T-helper 9 cell (primary cell): ENCODE results near the gene GBP1.
"Not testable (repeated sequence)": the region's sequence is repeated elsewhere in the genome, so short reads cannot be mapped to it uniquely, and the experiment has no call there.

Experiments used
- DNase-seq: peaks from one replicate; pipeline ENCODE4 v3.0.0-alpha.2; 2020
- total RNA-seq, 2 donors: gene quantifications; one replicate each; lab custom pipeline; 2026; lab: John Stamatoyannopoulos, UW

The GBP1 gene, protein sequence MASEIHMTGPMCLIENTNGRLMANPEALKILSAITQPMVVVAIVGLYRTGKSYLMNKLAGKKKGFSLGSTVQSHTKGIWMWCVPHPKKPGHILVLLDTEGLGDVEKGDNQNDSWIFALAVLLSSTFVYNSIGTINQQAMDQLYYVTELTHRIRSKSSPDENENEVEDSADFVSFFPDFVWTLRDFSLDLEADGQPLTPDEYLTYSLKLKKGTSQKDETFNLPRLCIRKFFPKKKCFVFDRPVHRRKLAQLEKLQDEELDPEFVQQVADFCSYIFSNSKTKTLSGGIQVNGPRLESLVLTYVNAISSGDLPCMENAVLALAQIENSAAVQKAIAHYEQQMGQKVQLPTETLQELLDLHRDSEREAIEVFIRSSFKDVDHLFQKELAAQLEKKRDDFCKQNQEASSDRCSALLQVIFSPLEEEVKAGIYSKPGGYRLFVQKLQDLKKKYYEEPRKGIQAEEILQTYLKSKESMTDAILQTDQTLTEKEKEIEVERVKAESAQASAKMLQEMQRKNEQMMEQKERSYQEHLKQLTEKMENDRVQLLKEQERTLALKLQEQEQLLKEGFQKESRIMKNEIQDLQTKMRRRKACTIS
- total RNA-seq: 57.7 to 81.3 reads per million in 2 donors

DNA sequence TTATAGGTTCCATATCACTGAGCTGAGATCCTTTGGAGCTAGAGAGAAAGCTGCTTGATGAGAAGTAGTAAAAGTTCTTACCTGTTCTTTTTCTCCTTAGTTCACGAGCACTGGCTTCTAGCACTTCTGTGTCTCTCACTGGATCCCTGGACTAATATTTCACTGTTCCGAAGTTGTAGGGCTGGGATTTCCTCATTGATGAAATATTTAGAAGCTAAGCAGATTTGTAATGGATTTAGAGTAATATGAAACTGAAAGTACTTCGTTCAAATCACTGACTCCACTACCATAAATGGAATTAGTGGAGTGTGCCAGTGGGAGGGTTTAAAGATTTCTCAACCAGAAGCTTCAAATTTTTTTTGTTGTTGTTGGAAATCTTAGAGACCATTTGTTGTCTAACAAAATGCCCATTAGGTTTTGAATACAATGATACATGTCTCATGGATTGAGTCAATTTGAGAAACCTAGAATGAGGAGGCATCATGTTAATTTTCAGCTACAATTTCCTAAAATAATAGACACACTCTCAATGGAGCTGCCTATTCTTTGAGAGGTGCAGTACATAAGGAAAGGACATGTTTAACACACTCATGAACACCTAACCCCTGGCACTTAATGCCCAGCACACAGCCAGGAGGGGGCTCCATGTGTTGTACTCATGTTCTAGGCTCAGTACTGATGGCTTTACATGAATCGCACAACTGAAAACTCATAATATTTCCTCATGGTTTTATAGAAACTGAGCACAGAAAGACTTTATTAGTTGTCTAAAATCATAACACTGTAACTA lies at the start of gene GBP1:
Gene GBP1 (minus strand): TSS at position 130 of the 790 bp plus-strand sequence. CDS start 1,974 bp downstream, outside the sequence.
- DNase-seq: no peak

DNA sequence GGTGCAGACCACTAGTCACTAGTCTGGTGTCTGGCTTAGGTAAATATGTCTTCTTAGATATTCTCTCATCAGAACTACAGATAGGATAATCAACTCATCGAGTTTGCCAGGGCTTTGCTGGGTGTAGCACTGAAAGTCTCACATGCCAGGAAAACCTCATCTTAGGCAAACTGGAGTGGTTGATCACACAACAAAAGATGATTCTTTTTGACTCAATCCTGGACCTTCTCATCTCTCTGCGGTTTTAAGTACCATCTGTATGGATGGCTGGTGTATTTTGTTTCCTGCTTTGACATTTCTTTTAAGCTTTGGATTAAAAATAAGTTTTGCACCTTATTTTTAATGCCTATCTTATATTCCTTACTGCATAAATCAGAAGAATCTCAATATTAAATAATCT lies 49.7 kb upstream of the GBP1 start:
- DNase-seq: no peak

DNA sequence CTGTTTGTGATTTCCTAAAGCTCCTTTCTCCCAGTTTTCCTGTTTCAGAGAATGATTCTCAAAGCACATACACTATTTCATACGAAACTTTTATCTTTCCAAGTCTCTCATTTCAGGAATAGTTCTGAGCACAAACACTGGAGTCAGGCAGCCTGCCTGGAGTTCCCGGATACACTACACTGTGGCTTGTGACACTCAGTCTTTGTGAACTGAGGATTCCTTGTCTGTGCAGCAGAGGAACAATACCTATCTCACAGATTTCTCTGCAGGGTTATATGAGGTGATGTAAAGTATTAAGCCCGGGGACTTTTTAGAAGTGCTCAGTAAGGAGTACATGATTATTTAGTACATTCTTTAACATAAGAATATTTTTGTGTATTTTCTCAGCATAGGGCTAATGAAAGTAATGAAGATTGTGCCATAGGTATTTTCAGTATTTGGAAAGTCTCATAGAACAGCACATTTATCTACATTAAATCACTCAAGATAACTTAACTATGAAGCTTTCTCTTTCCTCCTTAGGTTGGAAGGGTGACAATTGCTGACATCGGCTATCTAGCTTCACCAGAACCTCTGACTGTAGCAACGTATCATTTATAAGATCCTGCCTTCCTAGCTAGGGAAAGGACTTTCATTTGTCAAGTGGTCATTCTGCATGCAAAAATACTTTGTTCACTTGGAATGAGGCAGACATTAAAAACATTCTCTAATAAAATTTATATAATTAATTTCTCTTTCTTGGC lies 48.0 kb upstream of the GBP1 start:
- DNase-seq: no peak

DNA sequence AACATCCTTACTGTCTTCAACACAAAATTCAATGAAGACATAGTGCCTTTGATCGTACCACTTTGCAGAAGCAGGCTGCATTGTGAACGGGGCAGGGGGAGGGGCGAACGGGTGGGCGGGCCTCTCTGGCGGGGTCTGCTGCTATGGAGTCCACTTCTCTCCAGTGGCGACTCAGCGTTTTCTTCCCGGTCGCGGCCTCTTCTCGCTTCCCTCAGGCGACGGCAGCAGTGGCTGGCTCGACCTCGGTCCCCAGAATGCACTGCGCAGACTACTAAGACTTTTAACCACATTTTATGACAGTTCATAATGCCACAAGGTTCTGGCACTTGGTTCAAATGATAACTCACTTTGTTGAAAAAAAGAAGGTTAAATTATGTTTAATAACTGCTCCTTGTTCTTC lies 39.7 kb upstream of the GBP1 start:
- DNase-seq: no peak

DNA sequence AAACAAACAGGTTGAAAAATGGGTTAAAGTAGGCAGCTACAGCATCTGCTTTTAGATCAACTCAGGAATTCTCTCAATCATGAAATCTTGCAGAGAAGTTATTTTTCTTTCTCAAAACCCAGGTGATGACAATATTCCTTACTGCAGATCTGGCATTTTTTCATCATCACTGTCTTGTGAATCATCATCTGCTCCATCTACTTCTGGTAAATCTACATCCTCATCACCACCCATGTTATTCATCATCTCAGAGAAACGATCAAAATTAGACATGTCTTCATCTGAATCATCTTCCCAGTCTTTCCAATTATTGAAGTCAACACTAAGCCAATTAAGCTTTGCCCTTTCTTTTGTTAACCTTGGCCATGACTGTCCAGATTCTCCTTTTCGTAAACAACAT lies 39.1 kb upstream of the GBP1 start:
- DNase-seq: no peak

DNA sequence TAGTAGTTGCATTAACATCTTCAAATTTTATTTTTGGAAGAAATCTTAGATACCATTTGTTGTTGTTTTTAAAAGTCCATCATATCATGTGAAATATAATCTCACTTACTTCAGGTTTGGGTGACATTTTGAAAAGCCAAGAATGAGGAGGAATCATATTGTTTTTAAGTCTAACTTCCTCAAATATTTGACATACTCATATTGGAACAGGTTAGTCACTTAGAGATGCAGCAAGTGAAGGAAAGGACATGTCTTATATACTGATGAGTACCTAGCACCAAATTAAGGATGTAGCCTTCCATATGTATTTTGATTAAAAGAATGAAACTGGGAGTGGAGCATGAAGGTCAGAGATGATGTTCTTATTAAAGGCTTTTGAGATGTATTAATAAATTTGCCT lies 37.0 kb upstream of the GBP1 start:
- no peak for DNase-seq

DNA sequence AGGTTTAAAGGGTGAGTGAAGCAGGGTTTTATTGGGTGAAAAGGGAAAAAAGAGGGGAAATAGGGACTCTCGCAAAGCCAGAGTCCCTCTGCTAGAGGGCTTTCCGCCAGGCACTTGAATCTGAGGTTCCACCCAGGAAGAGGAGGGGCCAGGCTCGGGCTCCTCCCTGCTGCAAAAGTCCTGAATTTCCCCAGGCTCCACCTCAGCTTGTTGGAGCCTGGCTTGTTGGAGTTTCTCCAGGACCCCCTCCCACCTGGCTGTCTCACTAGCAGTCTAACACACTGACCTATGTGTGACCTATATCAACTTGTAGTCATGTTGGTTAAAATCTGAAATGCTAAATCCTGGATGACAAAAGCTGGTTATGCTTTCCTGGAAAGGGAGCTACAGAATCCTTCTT lies 35.4 kb upstream of the GBP1 start:
- DNase-seq: no peak

DNA sequence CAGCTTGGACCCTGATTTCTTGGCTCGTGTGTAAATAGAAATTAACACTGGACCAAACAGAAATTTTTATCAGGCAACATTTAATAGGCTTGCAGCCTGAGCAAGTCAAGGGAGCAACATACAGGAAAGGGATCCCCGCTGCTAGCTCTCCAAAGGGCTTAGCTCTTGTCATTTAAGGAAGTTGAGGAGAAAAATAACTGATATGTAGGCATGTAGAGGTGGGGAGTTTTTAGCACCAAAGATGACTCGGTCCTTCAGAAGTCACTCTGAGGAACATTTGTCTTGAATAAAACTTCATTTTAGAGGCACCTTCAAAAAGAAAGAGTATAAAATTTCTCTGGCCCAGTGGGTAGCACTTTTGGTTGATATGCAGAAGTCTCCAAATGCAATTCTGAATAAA lies 33.8 kb upstream of the GBP1 start:
- DNase-seq: no peak

DNA sequence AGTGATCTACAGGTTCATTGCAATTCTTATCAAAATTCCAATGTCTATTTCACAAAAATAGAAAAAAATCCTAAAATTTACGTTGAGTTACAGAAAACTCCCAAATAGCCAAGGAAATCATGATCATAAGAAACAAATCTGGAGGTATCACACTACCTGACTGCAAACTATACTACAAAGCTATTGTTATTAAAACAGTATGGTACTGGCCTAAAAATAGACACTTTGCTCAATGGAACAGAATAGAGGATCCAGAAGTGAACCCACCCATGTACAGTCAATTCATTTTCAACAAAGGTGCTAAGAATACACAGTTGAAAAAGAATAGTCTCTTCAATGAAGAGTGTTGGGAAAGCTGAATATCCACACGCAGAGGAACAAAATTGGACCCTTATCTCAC lies 30.7 kb upstream of the GBP1 start:
- DNase-seq: no peak

DNA sequence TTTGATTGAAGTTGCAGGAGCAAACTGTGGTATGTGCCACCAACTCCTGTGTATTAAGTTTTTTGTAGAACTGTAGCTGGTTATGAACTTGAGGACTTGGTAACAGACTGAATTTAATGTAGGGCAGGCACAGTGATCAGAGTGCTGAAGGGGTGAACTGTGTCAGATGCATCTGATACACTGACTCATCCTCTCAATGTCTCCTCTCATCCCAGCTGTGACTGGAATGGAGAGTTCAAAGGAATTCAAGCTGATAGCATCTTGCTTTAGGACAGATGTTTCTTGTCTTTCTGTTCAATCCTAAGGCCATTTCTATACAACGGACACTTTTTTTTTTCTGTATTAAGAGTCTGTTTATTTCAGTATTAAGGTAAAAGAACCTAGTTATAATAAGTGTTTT lies 25.0 kb upstream of the GBP1 start:
- DNase-seq: no peak

DNA sequence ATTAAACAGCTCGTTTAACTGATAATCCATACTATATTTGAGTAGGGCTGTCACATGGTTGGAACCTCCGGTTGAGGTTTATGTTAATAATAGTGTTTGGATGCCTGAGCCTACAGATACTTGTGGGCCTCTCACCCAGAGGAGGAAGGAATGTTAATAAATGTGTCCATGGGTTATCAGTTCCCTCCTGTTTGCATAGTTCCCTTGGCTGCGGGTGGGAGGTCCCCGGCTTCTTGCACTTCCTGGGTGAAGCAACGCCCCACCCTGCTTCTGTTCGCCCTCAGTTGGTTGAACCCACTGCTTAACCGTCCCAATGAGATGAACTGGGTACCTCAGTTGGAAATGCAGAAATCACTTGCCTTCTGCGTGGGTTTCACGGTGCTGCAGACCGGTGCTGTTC lies 23.6 kb upstream of the GBP1 start:
- DNase-seq: no peak

DNA sequence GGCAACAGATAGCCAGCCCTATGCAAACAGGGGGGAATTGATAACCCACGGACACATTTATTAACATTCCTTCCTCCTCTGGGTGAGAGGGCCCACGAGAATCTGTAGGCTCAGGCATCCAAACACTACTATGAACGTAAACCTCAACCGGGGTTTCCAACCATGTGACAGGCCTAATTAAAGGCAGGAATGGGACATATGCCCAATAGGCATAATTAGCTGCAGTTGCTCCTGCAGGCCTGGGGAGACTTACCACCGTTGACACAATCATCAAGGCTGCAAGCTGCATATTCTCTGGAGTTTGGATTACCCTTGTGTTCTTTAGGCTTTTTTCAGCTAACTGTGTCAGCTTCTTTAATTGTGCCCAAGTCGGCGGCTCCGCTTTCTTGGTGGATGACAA lies 22.2 kb upstream of the GBP1 start:
- DNase-seq: no peak

DNA sequence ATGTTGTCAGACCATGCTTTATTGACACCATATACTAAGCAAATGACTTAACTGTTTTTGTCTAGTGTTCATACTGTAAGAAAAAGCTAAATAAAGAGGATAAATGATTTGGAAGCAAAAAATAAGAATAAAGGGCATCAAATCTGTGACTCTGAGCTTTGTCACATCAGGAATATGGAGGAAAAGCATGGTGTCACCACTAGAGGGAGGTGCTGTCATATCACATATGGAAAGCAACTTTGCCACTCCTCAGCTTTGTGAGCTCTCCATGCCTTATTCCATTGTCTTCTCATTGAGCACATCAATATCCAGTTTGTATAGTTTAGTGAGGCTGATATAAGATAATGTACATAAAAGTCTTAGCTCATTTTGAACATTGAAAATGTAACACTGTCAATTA lies 20.8 kb upstream of the GBP1 start:
- DNase-seq: peak; percentile 27

DNA sequence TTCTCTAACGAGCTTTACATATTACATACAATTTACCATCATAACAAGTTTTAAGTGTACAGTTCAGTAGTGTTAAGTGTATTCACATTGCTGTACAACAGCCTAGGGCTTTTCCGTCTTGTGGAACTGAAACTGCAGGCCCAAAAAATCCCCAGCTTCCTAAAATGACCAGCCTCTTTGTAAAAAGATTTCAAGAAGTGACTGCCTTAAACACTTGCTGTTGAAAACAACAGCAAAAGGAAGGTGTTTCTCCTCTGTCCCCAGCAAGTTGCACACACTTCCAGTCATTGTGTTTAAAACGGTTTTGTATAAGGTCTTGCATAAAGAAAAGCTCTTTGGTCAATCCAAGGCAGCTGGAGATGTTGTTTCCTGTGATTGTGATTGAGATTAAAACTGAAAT lies 16.0 kb upstream of the GBP1 start:
- no peak for DNase-seq

DNA sequence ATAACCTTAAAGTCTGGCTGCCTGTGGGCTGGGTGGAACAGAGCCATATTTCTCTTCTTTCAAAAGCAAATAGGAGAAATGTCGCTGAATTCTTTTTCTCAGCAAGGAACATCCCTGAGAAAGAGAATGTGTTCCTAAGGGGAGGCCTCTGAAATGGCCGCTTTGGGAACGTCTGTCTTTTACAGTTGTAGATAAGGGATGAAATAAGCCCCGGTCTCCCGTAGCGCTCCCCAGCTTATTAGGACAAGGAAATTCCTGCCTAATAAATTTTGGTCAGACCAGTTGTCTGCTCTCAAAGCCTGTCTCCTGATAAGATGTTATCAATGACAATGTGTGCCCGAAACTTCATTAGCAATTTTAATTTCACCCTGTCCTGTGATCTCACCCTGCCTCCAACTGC lies 15.1 kb upstream of the GBP1 start:
- DNase-seq: not testable (repeated sequence)

DNA sequence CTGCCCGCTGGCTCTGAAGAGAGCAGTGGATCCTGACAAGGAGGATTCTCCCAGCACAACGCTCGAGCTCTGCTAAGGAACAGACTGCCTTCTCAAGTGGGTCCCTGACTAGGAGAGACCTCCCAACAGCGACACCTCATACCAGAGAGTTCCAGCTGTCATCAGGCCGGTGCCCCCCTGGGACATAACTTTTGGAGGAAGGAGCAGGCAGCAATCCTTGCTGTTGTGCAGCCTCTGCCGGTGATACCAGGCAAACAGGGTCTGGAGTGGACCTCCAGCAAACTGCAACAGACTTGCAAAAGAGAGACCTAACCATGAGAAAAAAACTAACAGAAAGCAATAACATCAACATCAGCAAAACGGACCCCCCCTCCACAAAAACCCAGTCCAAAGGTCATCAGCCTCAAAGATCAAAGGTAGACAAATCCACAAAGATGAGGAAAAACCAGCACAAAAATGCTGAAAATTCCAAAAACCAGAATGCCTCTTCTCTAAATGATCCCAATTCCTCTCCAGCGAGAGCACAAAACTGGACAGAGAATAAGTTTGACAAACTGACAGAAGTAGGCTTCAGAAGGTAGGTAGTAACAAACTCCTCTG lies 7.6 kb upstream of the GBP1 start:
- DNase-seq: not testable (repeated sequence)

DNA sequence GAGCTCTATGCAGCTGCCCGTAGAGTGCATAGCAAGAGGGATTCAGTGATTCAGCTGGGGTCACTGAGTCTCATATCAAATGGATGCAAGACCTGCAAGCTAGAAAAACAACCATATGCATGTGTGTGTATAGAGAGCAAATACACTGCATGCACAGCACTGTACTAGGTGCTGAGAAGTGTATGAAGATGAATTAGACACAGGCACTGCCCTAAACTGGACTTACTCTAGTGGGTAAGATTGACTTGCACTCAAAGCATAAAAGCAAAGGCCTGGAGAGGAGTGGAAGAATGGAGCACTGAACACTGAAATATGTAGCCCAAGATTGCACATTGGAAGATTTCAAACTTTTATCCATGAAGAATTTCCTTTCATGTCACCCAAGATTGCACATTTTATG lies 5.5 kb upstream of the GBP1 start:
- no peak for DNase-seq

DNA sequence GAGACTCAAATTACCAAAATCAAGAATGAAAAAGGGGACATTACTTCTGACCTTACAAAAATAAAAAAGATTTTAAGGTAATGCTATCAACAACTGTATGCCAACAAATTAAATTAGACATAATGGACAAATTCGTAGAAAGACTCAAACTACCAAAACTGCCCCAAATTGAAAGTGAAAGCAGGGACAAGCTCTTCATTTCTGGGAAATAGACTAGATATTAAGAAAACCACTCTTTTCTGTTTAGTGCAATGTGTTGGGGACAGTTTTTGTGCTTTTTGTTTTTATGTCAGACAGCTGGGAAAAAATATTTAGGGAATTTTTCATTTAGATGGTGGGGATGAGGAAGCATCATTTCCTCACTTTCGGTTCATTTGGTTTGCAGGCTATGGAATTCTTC lies 4.9 kb upstream of the GBP1 start:
- DNase-seq: no peak

DNA sequence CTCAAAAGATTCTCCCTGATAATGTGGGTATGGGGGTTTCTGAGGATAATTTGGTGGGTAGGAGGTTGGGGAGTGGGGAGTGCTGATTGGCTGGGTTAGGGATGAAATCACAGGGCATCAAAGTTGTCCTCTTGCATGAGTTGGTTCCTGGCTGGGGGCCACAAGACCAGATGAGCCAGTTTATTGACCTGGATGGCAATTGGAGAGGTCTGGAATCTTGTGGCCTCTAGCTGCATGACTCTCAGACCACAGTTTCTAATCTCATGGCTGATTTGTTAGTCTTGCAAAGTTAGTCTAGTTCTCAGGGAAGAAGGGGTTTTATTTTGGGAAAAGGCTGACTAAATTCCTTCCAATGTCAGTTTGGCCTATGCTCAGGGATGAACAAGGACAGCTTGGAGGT lies 3.3 kb upstream of the GBP1 start:
- no peak for DNase-seq

DNA sequence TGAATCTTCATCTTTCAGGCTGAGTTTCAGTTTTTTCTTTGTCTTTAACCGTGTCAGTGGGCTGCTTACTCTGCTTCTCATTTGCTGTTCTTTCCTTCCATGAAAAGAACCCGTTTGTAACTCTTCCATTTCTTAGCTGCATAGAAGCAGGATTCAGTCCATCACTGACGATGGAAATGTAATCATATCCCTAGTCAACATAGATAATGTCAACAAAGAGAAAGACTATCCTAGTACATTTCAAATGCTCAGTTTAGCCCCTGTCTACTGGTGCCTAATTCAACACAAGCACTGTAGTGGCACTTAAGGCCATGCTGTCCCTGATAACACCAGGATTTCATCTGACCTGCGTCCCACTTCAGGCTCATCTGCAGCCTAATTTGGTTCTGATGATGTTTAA lies 376 bp downstream of the GBP1 start:
- DNase-seq: no peak

DNA sequence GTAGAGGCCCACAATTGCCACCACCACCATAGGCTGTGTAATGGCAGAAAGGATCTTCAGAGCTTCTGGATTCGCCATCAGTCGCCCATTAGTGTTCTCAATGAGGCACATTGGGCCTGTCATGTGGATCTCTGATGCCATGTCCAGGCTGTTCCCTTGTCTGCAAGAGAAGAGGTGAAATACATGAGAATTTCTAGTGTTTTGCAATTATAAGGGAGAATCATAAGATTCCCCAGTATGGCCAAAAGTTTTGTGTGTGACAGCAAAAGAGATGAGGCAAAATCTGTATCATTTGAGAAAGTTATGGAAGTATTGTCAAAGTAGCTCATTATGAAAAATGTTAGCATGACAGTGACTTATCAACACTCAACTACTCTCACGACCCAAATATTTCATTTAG lies 1.9 kb downstream of the GBP1 start:
- DNase-seq: no peak

DNA sequence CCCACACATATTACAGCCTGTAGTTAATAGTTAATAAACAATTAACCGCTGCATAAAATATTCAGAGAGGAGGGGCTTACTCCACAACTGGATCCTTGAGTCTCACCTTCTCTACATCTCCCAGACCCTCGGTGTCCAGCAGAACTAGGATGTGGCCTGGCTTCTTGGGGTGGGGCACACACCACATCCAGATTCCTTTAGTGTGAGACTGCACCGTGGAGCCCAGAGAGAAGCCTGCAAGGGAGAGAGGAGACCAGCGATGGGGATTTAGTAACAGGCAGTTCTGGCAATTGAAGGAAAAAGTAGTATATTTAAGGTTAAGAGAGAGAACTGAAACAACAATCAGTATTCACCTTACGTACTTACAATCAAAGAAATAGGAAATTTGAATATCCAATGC lies 4.9 kb downstream of the GBP1 start:
- DNase-seq: no peak

DNA sequence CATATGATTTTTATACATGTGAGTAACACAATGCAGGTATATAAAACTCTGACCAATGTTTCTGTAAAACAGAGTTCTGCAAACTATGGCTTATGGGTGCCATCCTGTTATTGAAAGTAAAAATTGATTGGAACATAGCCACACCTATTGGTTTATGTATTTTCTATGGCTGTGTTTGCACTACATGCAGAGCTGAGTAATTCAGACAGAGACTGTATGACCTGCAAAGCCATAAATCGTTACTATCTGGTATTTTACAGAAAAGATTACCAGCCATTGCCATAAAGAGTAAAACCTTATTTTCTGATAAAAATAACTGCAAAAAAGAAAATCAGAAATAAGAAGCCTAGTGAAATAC lies 13.1 kb downstream of the GBP1 start:
- no peak for DNase-seq
